HEK293 (cell line): ENCODE measurements around the gene APOLD1.
A peak's percentile ranks its signal among the peaks of the same experiment; 100 is the strongest.

Experiments
- CTCF ChIA-PET: fragments of 350-600 bp; formaldehyde crosslinking; extraction: SDS; loops from one replicate; lab custom pipeline; 2021; ENCODE audit warnings: antibody characterized with exemption; lab: Yijun Ruan, JAX
- POLR2A ChIA-PET: fragments of 300-600 bp; formaldehyde crosslinking; extraction: SDS; loops from one replicate; lab custom pipeline; 2020; ENCODE audit warnings: antibody characterized with exemption, inconsistent platforms; lab: Yijun Ruan, JAX
- H3K27ac ChIP-seq: fragments of 200-500 bp; sonication (Bioruptor generic); 2 replicates; pipeline ENCODE4 v1.5.1; 2014; ENCODE audit warnings: low read depth, low read length, control low read depth, inconsistent platforms; ENCODE audit errors: extremely low read depth
- H3K36me3 ChIP-seq, 2 experiments: fragments of 200-500 bp in 1 of 2; sonication (Bioruptor generic) in 1 of 2; 1 replicate in 1 of 2; 2 replicates in 1 of 2; pipeline ENCODE4 v1.5.1; 2014 to 2017; ENCODE audit warnings: inconsistent platforms in 2 of 2, low read length in 2 of 2; ENCODE audit not compliant: control insufficient read depth in 2 of 2, insufficient read depth in 1 of 2
- H3K4me1 ChIP-seq: fragments of 200-500 bp; sonication (Bioruptor generic); 2 replicates; pipeline ENCODE4 v1.5.1; 2014; ENCODE audit warnings: mild to moderate bottlenecking, low read length, inconsistent platforms; ENCODE audit not compliant: control insufficient read depth, insufficient read depth
- H3K4me3 ChIP-seq: 2 replicates; pipeline ENCODE4 v1.5.1; 2011; ENCODE audit warnings: low read depth, mild to moderate bottlenecking, control low read depth, low read length, moderate library complexity
- H3K9me3 ChIP-seq: fragments of 200-500 bp; sonication (Bioruptor generic); 2 replicates; pipeline ENCODE4 v1.5.1; 2014; ENCODE audit warnings: low read depth, low read length, inconsistent platforms; ENCODE audit not compliant: control insufficient read depth, insufficient read depth
- YY1 ChIP-seq: fragments of 450-650 bp; formaldehyde crosslinking; IDR thresholded peaks from 2 replicates; pipeline ENCODE4 v1.5.1; 2018; ENCODE audit warnings: missing biosample characterization, missing genetic modification characterization
- ZNF121 ChIP-seq: fragments of 450-650 bp; formaldehyde crosslinking; IDR thresholded peaks from 2 replicates; pipeline ENCODE4 v1.5.1; 2016; ENCODE audit warnings: missing biosample characterization, missing genetic modification characterization
- ZNF560 ChIP-seq: fragments of 450-650 bp; formaldehyde crosslinking; IDR thresholded peaks from 2 replicates; pipeline ENCODE4 v1.5.1; 2017; ENCODE audit warnings: missing biosample characterization, missing genetic modification characterization, borderline replicate concordance

The APOLD1 gene

DNA sequence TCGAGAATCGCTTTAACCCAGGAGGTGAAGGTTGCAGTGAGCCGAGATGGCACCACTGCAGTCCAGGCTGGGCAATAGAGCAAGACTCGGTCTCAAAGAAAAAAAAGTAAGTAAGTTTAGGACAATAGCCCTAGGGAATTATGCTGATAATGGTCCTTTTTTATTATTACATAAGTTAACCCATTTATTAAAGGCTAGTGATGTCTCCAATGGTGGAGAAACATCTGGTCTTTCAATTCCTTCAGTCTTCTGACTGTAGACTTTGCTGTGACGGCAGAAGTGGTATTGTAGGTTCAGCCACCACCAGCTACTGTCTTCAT, 55.1 kb downstream of the APOLD1 start:
- ChIA-PET POLR2A (no interaction called here), CTCF (no interaction called here)
- H3K4me3 ChIP-seq, result no peak overlapping the region
- H3K36me3 ChIP-seq, result no peaks in the 10 kb centered on the region
- peaks cover 24% of the 10 kb centered on the region for H3K4me1 ChIP-seq
- H3K27ac ChIP-seq, result no peak overlapping the region
- no peaks in the 10 kb centered on the region for H3K9me3 ChIP-seq
- no peak for TF ChIP-seq ZNF560
- TF ChIP-seq YY1 (tag by site-specific recombination), result no peak
- TF ChIP-seq ZNF121, result peak; percentile 59; the same call in 1 of the 2 replicates
